Muscle layer of colon (tissue), 2 donors: ENCODE data around the gene ZNF701.
A peak's percentile ranks its signal among the peaks of the same experiment; 100 is the strongest.
"Not testable (repeated sequence)": the region's sequence is repeated elsewhere in the genome, so short reads cannot be mapped to it uniquely, and the experiment has no call there.

ENCODE experiments used
- H3K27ac ChIP-seq: one replicate; pipeline ENCODE4 v1.7.0; 2013; ENCODE audit warnings: low read depth, mild to moderate bottlenecking, low read length, moderate library complexity
- H3K27me3 ChIP-seq, 2 donors: one replicate each; pipeline ENCODE4 v1.7.0; 2013; ENCODE audit warnings: low read length in 2 of 2, mild to moderate bottlenecking in 2 of 2; ENCODE audit not compliant: insufficient read depth in 2 of 2, control insufficient read depth in 1 of 2
- H3K36me3 ChIP-seq: one replicate; pipeline ENCODE4 v1.7.0; 2013; ENCODE audit warnings: mild to moderate bottlenecking, low read length; ENCODE audit not compliant: insufficient read depth
- H3K4me1 ChIP-seq: one replicate; pipeline ENCODE4 v1.7.0; 2013; ENCODE audit warnings: mild to moderate bottlenecking, low read length; ENCODE audit not compliant: insufficient read depth
- H3K4me3 ChIP-seq, 2 donors: one replicate each; pipeline ENCODE4 v1.7.0; 2013; ENCODE audit warnings: low read length in 2 of 2, low read depth in 1 of 2, mild to moderate bottlenecking in 1 of 2, moderate library complexity in 1 of 2
- H3K9ac ChIP-seq: one replicate; pipeline ENCODE4 v1.7.0; 2013; ENCODE audit warnings: low read length
- H3K9me3 ChIP-seq: one replicate; pipeline ENCODE4 v1.7.0; 2013; ENCODE audit warnings: mild to moderate bottlenecking, low read length
- donor health status: abdominal sarcoma.
- donor health status: Adenocarcinoma of cecum.

The ZNF701 gene

DNA sequence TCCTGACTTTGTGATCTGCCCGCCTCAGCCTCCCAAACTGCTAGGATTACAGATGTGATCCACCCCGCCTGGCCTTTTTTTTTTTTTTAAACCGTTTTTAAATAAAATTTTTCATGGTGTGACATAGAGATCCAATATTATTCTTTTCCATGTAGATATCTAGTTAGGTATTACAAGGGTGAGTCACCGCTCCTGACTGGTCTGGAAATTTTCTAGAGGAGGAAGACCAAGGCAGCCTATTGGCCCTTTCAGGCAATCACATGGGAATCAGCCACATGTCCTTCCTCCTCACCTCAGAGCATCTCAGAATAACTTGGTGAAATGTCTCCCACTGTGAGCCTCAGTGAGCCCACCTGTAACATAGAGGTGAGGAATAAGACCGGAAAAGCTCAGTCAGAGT is 28.9 kb upstream of the ZNF701 start:
- not testable (repeated sequence) for H3K4me1 ChIP-seq, H3K4me3 ChIP-seq, H3K9me3 ChIP-seq, H3K27me3 ChIP-seq, H3K9ac ChIP-seq, H3K27ac ChIP-seq, H3K36me3 ChIP-seq

DNA sequence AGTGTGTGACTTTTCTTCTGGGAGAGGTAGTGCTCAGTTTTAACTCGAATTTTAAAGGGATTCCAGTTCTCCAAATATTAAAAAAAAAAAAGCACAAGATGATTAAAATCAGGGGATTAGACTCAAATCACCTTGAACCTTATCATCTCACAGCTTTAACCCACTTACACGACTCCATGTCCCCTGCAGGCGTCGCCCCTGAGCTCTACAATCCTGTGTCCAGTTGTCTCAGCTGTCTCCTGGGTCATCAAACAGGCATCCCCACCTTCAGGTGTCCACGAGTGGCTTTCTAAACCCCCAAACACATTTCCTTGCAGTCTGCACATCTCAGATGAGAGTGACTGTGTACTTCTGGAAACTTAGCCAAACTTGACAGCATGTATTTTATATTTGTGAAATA is 28.5 kb upstream of the ZNF701 start:
- H3K27ac ChIP-seq: no peak overlapping the region
- H3K9me3 ChIP-seq: no peaks in the 10 kb centered on the region
- no peak overlapping the region for H3K9ac ChIP-seq
- no peaks in the 10 kb centered on the region for H3K4me1 ChIP-seq
- H3K27me3 ChIP-seq: no peaks in the 10 kb centered on the region
- H3K36me3 ChIP-seq: peaks cover 4% of the 10 kb centered on the region
- no peak overlapping the region for H3K4me3 ChIP-seq

DNA sequence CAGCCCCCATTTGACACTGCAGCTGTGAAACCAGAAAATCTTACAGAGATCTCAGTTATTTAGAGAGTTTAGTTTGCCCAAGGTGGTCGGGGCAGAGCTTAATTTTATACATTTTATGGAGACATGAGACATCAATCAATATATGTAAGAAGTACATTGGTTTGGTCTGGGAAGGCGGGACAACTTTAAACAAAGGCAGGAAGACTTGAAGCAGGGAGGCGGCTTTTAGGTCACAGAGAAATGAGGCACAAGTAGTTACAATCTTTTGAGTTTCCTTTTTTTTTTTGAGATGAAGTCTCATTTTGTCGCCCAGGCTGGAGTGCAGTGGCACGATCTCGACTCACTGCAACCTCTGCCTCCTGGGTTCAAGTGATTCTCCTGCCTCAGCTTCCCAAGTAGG is 27.5 kb upstream of the ZNF701 start:
- not testable (repeated sequence) for H3K36me3 ChIP-seq

DNA sequence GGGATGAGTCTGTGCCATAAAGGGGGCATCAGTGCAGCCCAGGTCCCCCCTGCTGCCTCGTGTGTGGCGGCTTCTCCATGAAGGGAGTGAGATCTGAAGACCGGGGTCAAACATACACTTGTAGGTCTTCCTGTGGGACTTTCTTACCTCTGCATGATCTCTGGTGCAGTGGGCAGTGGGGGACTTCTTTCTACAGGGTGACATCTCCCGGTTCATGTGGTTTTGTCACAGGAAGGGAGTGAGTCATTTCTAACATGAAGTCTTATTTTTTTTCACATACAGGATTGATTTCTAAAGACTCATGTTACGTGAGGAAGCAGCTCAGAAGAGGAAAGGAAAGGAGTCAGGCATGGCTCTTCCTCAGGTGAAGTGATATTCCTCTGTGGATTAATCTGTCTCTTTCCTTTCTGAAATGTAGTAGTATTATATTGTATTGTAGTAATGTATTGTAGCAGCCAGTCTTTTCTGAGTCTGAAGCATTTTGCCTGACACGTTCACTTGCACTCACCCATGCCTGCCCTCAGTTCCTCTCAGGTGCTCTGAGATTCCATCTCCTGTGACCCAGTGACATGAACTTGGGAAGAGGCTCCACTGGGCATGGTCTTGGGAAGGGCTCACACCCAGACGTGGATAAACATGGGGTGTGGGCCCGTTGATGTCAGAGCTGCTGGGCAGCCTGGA is 27.0 kb upstream of the ZNF701 start:
- no peak overlapping the region for H3K4me3 ChIP-seq
- no peaks in the 10 kb centered on the region for H3K9me3 ChIP-seq
- H3K27ac ChIP-seq: no peak overlapping the region
- H3K4me1 ChIP-seq: no peaks in the 10 kb centered on the region
- H3K9ac ChIP-seq: no peak overlapping the region
- H3K36me3 ChIP-seq: peaks cover 11% of the 10 kb centered on the region
- no peaks in the 10 kb centered on the region for H3K27me3 ChIP-seq

More for the DNA sequence above, 27.5 kb upstream of the ZNF701 start:
- not testable (repeated sequence) for H3K9ac ChIP-seq, H3K27me3 ChIP-seq, H3K4me3 ChIP-seq, H3K27ac ChIP-seq, H3K9me3 ChIP-seq, H3K4me1 ChIP-seq

DNA sequence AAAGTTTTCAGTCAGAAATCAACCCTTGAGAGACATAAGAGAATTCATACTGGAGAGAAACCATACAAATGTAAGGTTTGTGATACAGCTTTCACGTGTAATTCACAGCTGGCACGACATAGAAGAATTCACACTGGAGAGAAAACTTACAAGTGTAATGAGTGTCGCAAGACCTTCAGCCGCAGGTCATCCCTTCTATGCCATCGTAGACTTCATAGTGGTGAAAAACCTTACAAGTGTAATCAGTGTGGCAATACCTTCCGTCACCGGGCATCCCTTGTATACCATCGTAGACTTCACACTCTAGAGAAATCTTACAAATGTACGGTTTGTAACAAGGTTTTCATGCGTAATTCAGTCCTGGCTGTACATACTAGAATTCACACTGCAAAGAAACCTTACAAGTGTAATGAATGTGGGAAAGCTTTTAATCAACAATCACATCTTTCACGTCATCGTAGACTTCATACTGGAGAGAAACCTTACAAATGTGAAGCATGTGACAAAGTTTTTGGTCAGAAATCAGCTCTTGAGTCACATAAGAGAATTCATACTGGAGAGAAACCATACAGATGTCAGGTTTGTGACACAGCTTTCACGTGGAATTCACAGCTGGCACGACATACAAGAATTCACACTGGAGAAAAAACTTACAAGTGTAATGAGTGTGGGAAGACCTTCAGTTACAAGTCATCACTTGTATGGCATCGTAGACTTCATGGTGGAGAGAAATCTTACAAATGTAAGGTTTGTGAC is 15.7 kb upstream of the ZNF701 start:
- Histone ChIP-seq H3K9ac (no peak overlapping the region), H3K4me1 (no peaks in the 10 kb centered on the region), H3K27ac (no peak overlapping the region), H3K9me3 (peaks cover 5% of the 10 kb centered on the region), H3K4me3 (peak overlapping the region in 1 of 2 donors; percentile 20), H3K36me3 (peaks cover 44% of the 10 kb centered on the region), H3K27me3 (no peaks in the 10 kb centered on the region)

DNA sequence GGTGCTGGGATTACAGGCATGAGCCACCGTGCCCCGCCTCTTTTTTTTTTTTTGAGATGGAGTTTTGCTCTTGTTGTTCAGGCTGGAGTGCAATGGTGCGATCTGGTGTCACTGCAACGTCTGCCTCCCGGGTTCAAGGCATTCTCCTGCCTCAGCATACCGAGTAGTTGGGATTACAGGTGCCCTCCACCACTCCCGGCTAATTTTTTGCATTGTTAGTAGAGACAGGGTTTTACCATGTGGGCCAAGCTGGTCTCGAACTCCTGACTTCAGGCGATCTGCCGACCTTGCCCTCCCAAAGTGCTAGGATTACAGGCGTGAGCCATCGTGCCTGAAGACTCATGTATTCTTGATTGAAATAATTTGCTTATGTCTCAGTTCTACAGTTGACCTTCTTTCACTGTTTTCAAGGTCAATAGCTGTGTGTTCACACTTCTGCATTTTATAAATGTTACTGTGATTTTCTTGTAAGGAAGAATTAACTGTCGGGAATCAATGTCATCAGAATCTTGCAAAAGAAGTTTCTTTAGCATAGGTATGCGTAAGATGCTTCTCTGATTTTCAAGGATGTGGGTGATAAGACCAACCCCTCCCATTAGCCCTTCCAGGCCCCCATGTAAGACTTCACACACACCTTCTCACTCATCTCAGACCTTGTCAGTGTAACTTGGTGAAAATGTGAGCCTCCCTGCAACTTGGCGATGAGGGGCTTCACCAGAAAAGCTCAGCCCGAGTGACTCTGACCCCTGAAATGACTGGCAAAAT is 12.7 kb upstream of the ZNF701 start:
- no peak overlapping the region for H3K27ac ChIP-seq
- H3K36me3 ChIP-seq: peaks cover 32% of the 10 kb centered on the region
- H3K4me3 ChIP-seq: no peak overlapping the region
- no peaks in the 10 kb centered on the region for H3K27me3 ChIP-seq
- no peak overlapping the region for H3K9ac ChIP-seq
- H3K9me3 ChIP-seq: peaks cover 5% of the 10 kb centered on the region
- H3K4me1 ChIP-seq: no peaks in the 10 kb centered on the region

DNA sequence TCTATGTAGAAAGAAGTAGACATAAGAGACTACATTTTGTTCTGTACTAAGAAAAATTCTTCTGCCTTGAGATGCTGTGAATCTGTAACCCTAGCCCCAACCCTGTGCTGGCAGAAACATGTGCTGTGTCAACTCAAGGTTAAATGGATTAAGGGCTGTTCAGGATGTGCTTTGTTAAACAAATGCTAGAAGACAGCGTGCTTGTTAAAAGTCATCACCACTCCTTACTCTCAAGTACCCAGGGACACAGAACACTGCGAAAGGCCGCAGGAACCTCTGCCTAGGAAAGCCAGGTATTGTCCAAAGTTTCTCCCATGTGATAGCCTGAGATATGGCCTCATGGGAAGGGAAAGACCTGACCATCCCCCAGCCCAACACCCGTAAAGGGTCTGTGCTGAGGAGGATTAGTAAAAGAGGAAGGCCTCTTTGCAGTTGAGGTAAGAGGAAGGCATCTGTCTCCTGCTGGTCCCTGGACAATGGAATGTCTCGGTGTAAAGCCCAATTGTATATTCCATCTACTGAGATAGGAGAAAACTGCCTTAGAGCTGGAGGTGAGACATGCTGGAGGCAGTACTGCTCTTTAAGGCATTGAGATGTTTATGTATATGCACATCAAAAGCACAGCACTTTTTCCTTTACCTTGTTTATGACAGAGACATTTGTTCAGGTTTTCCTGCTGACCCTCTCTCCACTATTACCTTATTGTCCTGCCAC is 11.2 kb upstream of the ZNF701 start:
- H3K27ac ChIP-seq, H3K4me1 ChIP-seq, H3K27me3 ChIP-seq, H3K9me3 ChIP-seq, H3K9ac ChIP-seq, H3K4me3 ChIP-seq: not testable (repeated sequence)
- peaks cover 21% of the 10 kb centered on the region for H3K36me3 ChIP-seq

DNA sequence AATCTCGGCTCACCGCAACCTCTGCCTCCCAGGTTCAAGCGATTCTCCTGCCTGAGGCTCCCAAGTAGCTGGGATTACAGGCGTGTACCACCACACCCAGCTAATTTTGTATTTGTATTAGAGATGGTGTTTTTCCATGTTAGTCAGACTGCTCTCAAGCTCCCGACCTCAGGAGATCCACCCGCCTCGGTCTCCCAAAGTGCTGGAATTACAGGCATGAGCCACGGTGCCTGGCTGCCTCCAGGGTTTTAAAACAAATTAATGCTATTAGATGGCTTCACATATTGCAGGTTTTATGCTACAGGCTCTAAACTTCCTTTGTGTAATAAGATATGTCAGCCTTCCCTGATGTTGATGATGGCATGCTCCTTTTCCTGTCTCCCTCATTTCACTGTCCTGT is 8.5 kb upstream of the ZNF701 start:
- H3K36me3 ChIP-seq, H3K4me1 ChIP-seq, H3K9me3 ChIP-seq, H3K9ac ChIP-seq, H3K27ac ChIP-seq, H3K27me3 ChIP-seq, H3K4me3 ChIP-seq: not testable (repeated sequence)

DNA sequence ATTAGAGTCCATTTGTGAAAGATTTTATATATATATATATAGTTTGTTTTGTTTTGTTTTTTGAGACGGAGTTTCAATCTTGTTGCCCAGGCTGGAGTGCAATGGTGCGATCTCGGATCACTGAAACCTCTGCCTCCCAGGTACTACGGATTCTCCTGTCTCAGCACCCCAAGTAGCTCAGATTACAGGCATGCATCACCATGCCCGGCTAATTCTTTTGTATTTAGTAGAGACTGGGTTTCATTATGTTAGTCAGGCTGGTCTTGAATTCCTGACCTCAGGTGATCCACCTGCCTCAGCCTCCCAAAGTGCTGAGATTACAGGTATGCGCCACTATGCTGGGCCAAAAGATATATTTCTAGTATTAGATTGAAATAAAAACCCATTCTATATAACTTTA is 4.0 kb upstream of the ZNF701 start:
- Histone ChIP-seq H3K9me3 (no peaks in the 10 kb centered on the region), H3K36me3 (peaks cover 4% of the 10 kb centered on the region), H3K4me3 (no peak overlapping the region), H3K4me1 (peaks cover 7% of the 10 kb centered on the region), H3K27me3 (no peaks in the 10 kb centered on the region), H3K9ac (no peak overlapping the region), H3K27ac (no peak overlapping the region)

DNA sequence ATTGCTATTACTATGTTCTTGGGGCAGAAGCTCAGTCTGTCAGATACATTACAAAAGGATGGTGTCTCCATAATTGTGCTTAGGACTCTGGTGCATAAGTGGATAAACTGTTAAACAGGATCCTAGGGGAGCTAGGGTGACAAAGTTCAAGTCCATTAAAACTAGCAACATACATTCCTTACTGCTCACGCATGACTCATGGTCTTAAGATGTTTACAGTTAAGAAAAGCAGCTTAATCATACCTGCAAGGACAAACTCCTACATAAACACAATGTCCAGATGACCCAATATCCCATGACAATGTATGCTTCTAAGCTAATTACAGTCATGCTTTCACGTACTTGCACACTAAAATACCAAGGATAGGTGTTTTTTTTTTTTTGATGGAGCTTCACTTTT is 3.5 kb upstream of the ZNF701 start:
- Histone ChIP-seq H3K27ac (no peak overlapping the region), H3K36me3 (peaks cover 4% of the 10 kb centered on the region), H3K4me3 (no peak overlapping the region), H3K9ac (no peak overlapping the region), H3K9me3 (no peaks in the 10 kb centered on the region), H3K4me1 (peaks cover 9% of the 10 kb centered on the region), H3K27me3 (no peaks in the 10 kb centered on the region)

DNA sequence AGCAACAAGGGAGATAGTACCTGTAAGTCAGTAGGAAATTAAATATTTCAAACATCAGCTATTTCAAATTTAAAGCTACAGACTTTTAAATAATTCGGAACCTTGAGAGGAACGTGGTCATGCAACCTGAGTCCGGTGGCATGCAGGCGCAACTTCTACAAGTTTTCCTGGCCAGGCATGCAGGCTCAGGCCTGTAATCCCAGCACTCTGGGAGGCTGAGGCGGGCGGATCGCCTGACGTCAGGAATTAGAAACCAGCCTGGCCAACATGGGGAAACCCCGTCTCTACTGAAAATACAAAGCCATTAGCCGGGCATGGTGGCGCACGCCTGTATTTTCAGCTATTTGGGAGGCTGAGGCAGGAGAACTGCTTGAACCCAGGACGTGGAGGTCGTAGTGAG is 2.2 kb upstream of the ZNF701 start:
- no peak overlapping the region for H3K4me3 ChIP-seq
- no peaks in the 10 kb centered on the region for H3K9me3 ChIP-seq
- no peak overlapping the region for H3K27ac ChIP-seq
- no peak overlapping the region for H3K9ac ChIP-seq
- no peaks in the 10 kb centered on the region for H3K27me3 ChIP-seq
- peaks cover 9% of the 10 kb centered on the region for H3K36me3 ChIP-seq
- H3K4me1 ChIP-seq: peaks cover 9% of the 10 kb centered on the region
